Activated naive CD4-positive, alpha-beta T cell treated with anti-CD3 and anti-CD28 coated beads, Interleukin-2, amount 50 U/mL, for 16 hours (primary cell): ENCODE results near the gene SERPINE1.
"Not testable (repeated sequence)": the region's sequence is repeated elsewhere in the genome, so short reads cannot be mapped to it uniquely, and the experiment has no call there.

Experiments
- DNase-seq: peaks from one replicate; pipeline ENCODE4 v3.0.0-alpha.2; 2020

SERPINE1 gene

GRCh38 chr7:101126651-101127459, at the start of gene SERPINE1:
Gene SERPINE1, plus strand, starts transcription at chr7:101127104. Its CDS starts 1,290 bp downstream, at chr7:101128394.
- DNase-seq: no peak

GRCh38 chr7:101077303-101078086, 49.4 kb upstream of the SERPINE1 start:
- peak; percentile 85 for DNase-seq

GRCh38 chr7:101081432-101081831, 45.5 kb upstream of the SERPINE1 start:
- no peak for DNase-seq

- DNase-seq: no peak
Observed at GRCh38 chr7:101084865-101085161, 42.1 kb upstream of the SERPINE1 start.

- peak; percentile 75 for DNase-seq
Observed at GRCh38 chr7:101085162-101085964, 41.5 kb upstream of the SERPINE1 start, which contains the start of gene TRIM56. Gene TRIM56, plus strand, starts transcription at chr7:101085481. Its CDS starts 1,832 bp downstream, at chr7:101087313.

GRCh38 chr7:101087334-101088068, 39.4 kb upstream of the SERPINE1 start:
- no peak for DNase-seq

- no peak for DNase-seq
Observed at GRCh38 chr7:101088069-101088425, 38.9 kb upstream of the SERPINE1 start.

- no peak for DNase-seq
Observed at GRCh38 chr7:101088858-101089529, 37.9 kb upstream of the SERPINE1 start.

- no peak for DNase-seq
Observed at GRCh38 chr7:101089876-101090275, 37.0 kb upstream of the SERPINE1 start.

- not testable (repeated sequence) for DNase-seq
Observed at GRCh38 chr7:101092266-101092905, 34.5 kb upstream of the SERPINE1 start.

GRCh38 chr7:101093906-101094305, 33.0 kb upstream of the SERPINE1 start:
- no peak for DNase-seq

GRCh38 chr7:101094376-101094775, 32.5 kb upstream of the SERPINE1 start:
- no peak for DNase-seq

- no peak for DNase-seq
Observed at GRCh38 chr7:101094791-101095375, 32.0 kb upstream of the SERPINE1 start.

GRCh38 chr7:101096331-101096956, 30.5 kb upstream of the SERPINE1 start:
- DNase-seq: no peak

GRCh38 chr7:101096957-101097347, 30.0 kb upstream of the SERPINE1 start:
- no peak for DNase-seq

GRCh38 chr7:101097561-101097960, 29.3 kb upstream of the SERPINE1 start:
- no peak for DNase-seq

GRCh38 chr7:101099969-101100781, 26.7 kb upstream of the SERPINE1 start:
- DNase-seq: peak; percentile 72

- no peak for DNase-seq
Observed at GRCh38 chr7:101100858-101101847, 25.8 kb upstream of the SERPINE1 start.
